22Rv1 (cell line): ENCODE results near the gene SLC39A11.

Experiments
- H3K27ac ChIP-seq: fragments of 450-650 bp; 2 replicates; pipeline ENCODE4 v1.5.1; 2017
- CTCF ChIP-seq: fragments of 450-650 bp; IDR thresholded peaks from 2 replicates; pipeline ENCODE4 v1.5.1; 2017; ENCODE audit warnings: mild to moderate bottlenecking
- ZFX ChIP-seq: fragments of 450-650 bp; IDR thresholded peaks from 2 replicates; pipeline ENCODE4 v1.6.1; 2017; ENCODE audit warnings: antibody characterized with exemption, borderline replicate concordance

Gene SLC39A11

GRCh38 chr17:73107191-73107590 is 14.7 kb upstream of the SLC39A11 start:
- H3K27ac ChIP-seq: no peak overlapping the region
- TF ChIP-seq ZFX (no peak), CTCF (no peak)

GRCh38 chr17:73105431-73105830 is 12.9 kb upstream of the SLC39A11 start:
- H3K27ac ChIP-seq: no peak overlapping the region
- TF ChIP-seq CTCF (no peak), ZFX (no peak)

GRCh38 chr17:73104450-73104849 is 12.0 kb upstream of the SLC39A11 start:
- no peak for TF ChIP-seq CTCF
- no peak for TF ChIP-seq ZFX
- H3K27ac ChIP-seq: no peak overlapping the region

DNA sequence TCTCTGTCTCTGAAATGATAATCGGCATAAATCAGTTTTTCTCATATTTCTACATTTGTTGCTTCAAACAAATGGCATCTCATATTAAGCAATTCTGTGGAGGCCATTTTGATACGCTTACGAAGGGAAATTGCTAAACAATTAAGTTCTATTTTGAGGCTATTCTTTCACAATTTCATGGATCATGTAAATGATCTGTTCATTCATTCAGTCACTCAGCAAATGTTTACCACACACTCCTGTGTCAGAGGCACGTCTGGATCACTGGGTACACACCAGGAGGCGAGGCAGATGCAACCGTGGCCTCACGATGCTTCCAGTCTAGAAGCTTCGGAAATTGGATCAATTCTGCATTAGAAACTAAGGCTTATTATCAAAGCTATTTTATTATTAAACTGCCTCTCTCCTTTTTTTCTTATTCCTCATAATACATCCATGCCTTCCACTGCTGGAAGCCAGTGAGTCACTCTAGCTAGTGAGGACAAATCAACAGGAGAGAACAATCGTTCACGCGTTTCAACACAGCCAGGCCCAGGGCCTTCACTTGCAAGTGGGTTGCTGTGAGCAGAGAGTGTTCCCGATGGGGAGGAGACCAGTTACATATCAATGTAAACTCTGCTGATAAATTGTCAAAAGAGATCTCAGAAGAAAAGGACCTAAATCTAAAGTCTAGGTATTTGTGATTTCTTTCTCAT is 11.3 kb upstream of the SLC39A11 start:
- TF ChIP-seq CTCF (no peak), ZFX (no peak)
- H3K27ac ChIP-seq: no peak overlapping the region

- TF ChIP-seq ZFX (no peak), CTCF (no peak)
Measured at GRCh38 chr17:73101031-73101430, 8.5 kb upstream of the SLC39A11 start.

GRCh38 chr17:73100363-73100762 is 7.9 kb upstream of the SLC39A11 start:
- no peak for TF ChIP-seq CTCF
- H3K27ac ChIP-seq: no peak overlapping the region

More at GRCh38 chr17:73101031-73101430, 8.5 kb upstream of the SLC39A11 start:
- H3K27ac ChIP-seq: no peak overlapping the region

DNA sequence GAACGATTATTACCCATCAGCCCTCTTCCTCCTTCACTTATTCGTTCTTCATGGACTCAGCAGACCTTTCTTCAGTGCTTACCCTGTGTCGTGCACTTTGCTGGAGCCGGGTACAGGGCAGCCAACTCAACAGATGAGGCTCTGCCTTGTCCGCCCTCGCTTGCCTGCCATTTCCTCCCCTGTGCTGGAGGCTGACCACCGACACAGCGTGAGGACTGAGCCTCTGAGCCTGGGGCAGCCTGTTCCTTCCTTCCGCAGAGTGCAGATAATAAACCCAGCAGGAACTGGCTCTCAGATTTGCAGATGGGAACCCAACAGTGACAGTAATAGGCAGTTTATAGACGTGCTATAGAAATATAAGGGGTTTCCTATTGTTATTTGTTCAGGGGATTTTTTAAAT is 7.0 kb upstream of the SLC39A11 start:
- no peak overlapping the region for H3K27ac ChIP-seq

More for the DNA sequence above, 7.0 kb upstream of the SLC39A11 start:
- TF ChIP-seq ZFX (no peak), CTCF (no peak)
